Transverse colon (tissue), 3 donors: ENCODE results near the gene GPHN.

Source experiments
- POLR2A ChIP-seq: fragments of 450-650 bp; IDR thresholded peaks from one replicate; pipeline ENCODE4 v1.6.1; 2016; ENCODE audit warnings: antibody characterized with exemption, mild to moderate bottlenecking, moderate library complexity
- TF ChIP-seq, protein P1 (sequence below), 5 experiments: fragments of 200-600 bp in 3 of 5; fragments of 450-650 bp in 2 of 5; sonication (generic) in 3 of 5; IDR thresholded peaks; 1 replicate in 2 of 5; 2 replicates in 3 of 5; pipeline ENCODE4 v1.5.1; 2016 to 2017; ENCODE audit warnings: antibody characterized with exemption in 5 of 5, inconsistent platforms in 3 of 5, mild to moderate bottlenecking in 2 of 5, moderate library complexity in 1 of 5

GRCh38 chr14:66496188-66496807 lies 11.6 kb upstream of the GPHN start:
- TF ChIP-seq, protein P1, sequence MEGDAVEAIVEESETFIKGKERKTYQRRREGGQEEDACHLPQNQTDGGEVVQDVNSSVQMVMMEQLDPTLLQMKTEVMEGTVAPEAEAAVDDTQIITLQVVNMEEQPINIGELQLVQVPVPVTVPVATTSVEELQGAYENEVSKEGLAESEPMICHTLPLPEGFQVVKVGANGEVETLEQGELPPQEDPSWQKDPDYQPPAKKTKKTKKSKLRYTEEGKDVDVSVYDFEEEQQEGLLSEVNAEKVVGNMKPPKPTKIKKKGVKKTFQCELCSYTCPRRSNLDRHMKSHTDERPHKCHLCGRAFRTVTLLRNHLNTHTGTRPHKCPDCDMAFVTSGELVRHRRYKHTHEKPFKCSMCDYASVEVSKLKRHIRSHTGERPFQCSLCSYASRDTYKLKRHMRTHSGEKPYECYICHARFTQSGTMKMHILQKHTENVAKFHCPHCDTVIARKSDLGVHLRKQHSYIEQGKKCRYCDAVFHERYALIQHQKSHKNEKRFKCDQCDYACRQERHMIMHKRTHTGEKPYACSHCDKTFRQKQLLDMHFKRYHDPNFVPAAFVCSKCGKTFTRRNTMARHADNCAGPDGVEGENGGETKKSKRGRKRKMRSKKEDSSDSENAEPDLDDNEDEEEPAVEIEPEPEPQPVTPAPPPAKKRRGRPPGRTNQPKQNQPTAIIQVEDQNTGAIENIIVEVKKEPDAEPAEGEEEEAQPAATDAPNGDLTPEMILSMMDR (IDR thresholded peaks at IDR 0.05) = no peak
- TF ChIP-seq POLR2A = no peak
